CD4-positive, alpha-beta T cell treated with Interleukin-4 for 4 hours (primary cell): ENCODE data around the gene OVOL2.
"Not testable (repeated sequence)": the region's sequence is repeated elsewhere in the genome, so short reads cannot be mapped to it uniquely, and the experiment has no call there.

Experiments used
- DNase-seq: peaks from one replicate; pipeline ENCODE4 v3.0.0-alpha.2; 2020

The OVOL2 gene

DNA sequence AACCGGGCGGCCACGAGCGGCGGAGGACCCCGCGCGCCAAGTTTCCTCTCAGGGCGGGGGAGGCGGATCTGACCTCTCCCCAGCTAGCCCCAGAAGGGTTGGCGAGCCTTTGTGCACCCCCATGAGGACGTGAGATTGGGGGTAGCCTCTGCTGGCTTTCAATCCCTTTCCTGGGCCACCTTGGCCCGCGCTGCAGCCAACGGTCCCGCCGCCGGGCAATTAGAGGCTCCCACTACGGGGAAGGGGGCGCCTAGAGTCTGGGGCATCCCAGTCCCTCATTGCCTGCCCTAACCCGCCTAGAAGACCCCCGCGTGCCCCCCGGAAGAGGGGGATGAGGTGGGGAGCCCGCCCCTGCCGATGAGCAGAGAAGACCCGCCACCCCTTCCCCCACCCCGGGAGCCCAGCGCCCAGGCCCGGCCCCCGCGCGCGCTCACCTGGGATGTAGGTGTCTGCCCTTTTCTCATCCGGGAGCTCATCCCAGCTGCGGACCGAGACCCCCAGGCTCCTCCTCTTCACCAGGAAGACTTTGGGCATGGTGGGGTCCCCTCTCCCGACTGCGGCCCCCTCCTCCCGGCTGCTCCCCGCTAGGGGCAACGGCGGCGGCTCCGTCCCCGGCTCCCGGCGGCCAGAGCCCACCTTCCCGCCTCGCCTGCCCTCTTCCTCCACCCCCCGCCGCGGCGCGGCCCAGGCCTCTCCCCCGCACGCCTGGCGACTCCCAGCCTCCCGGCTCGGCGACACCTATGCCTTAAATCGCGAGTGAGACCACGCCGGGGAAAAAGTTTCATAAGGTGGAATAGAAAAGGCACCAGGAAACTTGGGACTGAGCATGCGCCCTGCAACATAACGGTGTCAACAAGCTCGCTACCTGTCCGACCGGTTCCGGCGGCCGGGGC lies at the start of gene OVOL2:
Gene OVOL2, minus strand, starts transcription at position 816 of the 893 bp plus-strand sequence. Its CDS starts 282 bp downstream, at position 534.
- DNase-seq, result no peak

DNA sequence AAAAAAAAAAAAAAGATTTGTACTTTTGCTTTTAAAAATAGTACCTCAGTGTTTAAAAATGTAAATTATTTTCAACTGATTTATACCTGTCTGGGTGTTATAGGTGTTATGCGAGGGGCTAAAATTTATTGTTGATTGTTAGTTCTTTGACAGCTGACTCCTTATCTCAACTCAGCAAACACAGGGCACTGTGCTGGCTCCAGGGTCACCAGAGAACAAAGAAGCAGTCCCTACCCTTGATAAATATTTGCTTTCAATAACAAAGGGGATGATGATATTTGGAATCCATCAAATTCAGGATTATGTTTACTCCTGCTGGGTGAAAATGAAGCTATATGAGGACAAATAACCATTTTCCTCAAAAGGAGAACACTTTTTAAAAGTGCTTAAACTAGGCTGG lies 45.8 kb upstream of the OVOL2 start:
- DNase-seq, result no peak

DNA sequence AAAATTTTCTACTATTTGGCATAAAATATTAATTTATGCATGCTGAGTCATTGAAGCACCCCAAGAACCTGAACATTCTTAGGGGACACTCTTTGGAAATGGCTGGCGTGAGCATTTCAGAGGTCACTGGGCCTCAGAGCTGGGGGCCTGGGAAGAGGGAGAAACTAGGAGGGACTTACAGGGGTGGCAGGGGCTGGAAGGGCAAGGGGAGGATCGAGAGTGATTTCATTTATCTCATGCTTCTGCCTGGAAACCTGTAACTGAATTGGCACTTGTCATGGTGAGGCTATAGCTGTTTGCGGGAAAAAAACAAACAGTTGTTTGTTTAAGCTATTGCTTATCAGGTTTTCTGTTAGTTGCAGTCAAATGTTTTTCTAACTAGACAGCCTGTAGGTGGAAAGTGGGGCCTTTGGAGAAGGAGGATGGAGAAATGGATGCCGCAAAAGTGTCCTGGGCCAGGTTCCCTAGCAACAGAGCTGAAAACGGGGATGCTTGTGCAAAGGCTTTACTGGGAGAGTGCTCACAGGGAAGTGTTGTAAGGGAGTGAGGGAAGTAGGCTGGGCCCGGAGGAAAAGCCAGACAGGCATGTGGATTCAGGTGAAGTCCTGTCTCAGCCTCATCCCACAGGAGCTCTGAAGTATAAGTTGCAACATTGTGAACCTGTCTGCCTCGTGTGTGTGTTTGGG lies 43.6 kb upstream of the OVOL2 start:
- DNase-seq, result no peak

- not testable (repeated sequence) for DNase-seq
These were observed 42.9 kb upstream of the OVOL2 start for GRCh38 chr20:18100569-18100968.

GRCh38 chr20:18094191-18094590 lies 36.5 kb upstream of the OVOL2 start:
- DNase-seq, result no peak

DNA sequence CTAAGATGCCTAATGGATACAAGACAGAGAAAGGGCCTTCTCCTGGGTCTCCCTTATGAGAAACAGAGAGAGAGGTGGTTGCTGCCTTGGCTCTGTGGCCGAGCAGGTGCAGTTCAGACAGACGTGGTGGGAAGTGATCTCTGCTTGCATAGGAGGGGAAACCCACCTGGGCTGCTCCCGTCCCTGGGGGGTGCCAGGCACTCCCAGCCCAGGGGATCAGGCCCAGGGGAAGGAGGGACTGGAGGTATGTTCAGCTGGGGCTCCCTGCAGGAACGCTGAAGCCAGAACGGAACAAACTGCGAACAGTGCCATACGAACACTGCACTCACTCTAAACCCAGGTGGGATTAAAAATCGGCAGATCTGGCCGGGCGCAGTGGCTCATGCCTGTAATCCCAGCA lies 35.7 kb upstream of the OVOL2 start:
- no peak for DNase-seq

GRCh38 chr20:18092890-18093289 lies 35.2 kb upstream of the OVOL2 start:
- no peak for DNase-seq

DNA sequence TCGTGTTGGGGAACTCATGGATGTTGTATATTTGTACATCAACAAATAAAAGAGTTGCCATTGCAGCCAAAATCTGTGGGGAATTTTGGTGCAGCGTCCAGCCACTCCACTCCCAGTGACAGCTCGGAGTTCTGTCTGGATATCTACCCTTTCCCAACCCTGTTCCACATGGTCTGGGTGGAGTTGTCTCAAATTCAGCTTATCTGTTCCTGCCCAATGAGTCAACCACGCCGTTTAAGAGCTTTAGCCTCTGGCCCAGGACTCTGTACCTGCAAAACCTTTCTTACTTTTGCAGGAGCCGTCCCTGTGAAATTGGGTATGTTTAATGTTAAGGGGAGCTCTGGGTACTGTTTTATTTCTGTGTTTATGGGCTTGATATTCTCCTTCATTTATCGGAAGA lies 33.9 kb upstream of the OVOL2 start:
- DNase-seq, result no peak

GRCh38 chr20:18090477-18090876 lies 32.8 kb upstream of the OVOL2 start:
- no peak for DNase-seq

GRCh38 chr20:18090044-18090443 lies 32.3 kb upstream of the OVOL2 start:
- no peak for DNase-seq

DNA sequence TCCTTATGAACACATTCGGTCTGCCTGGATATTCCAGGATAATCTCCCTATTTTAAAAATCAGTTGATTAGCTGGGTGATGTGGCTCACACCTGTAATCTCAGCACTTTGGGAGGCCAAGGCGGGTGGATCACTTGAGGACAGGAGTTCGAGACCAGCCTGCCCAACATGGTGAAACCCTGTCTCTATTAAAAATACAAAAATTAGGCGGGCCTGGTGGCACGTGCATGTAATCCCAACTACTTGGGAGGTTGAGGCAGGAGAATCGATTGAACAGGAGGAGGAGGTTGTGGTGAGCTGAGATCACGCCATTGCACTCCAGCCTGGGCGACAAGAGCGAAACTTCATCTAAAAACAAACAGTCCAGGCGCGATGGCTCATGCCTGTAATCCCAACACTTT lies 31.1 kb upstream of the OVOL2 start:
- DNase-seq, result not testable (repeated sequence)

DNA sequence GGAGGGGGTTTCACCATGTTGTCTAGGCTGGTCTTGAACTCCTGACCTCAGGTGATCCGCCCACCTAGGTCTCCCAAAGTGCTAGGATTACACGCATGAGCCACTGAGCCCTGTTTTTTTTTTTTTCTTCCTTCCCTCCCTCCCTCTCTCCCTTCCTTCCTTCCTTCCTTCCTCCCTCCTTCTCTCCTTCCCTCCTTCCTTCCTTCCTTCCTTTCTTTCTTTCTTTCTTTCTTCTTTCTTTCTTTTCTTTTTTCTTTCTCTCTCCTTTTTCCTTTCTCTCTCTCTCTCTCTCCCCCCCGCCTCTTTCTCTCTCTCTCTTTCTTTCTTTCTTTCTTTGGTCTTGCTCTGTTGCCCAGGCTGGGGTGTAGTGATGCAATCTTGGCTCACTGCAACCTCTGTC lies 30.6 kb upstream of the OVOL2 start:
- DNase-seq, result not testable (repeated sequence)

DNA sequence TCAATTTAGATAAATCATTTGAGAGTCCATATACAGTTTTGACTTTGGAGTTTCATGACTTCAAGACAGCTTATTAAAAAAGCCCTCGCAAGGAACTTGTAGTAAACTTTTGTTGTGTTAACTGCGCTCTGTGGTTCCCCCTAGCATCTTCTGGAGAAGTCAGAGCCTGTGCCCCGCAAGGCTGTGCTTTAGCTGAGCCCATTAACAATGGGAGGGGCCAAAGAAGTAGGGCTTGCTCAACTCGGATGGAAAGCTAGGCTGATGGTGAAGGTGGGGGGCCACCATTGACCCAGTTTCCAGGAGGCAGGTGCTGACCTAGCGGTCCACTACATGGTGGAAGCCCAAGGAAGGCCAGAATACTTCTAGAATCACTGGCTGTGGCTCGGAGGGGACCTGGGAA lies 29.3 kb upstream of the OVOL2 start:
- DNase-seq, result no peak

DNA sequence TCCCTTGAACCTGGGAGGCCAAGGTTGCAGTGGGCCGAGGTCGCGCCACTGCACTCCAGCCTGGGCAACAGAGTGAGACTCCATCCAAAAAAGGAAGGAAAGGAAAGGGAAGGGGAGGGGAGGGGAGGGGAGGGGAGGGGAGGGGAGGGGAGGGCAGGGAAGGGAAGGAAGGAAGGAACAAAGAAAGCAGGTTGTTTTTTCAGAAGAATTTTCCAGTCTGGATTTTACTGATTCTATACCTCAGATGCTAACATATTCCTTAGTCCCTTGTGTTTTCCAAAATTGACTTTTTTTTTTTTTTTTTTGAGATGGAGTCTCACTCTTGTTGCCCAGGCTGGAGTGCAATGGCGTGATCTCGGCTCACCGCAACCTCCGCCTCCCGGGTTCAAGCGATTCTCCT lies 23.1 kb upstream of the OVOL2 start:
- not testable (repeated sequence) for DNase-seq

DNA sequence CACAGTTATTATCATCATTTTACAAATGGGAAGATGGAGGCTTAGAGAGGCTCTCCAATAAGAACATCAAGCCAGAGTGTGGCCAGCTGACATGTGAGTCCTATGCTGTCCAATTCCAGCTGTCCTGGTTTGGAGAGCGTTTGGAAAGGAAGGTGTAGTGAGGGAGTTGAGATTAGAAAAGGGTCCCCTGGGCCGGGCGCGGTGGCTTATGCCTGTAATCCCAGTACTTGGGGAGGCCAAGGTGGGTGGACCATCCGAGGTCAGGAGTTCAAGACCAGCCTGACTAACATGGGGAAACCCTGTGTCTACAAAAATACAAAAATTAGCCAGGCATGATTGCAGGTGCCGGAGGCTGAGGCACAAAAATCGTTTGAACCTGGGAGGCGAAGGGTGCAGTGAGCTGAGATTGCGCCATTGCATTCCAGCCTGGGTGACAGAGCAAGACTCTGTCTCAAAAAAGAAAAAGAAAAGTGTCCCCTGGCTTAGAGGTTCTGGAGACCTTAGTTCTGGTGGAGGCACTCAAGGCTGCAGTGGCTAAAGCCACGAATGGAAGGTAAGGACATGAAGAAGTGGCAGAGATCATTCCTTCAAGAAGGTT lies 22.1 kb upstream of the OVOL2 start:
- no peak for DNase-seq

DNA sequence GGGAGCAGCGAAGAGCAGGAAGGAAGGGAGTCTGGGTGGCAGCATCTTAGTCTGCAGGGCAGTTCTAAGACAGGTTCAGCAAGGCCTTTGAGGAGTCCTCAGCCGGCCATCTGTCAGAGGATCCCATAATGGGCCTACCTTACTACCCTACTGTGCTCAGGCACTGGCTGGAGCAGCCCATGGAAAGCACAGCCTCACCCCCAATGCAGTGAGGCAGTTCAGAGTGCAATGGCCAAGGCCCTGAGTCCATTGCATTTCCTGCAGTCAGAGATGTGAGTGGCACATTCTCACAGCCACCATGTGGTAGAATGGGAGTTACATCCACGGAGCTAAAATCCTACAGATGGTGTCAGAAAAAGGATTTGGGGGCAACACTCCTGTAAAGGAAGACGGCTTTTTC lies 19.4 kb upstream of the OVOL2 start:
- no peak for DNase-seq

DNA sequence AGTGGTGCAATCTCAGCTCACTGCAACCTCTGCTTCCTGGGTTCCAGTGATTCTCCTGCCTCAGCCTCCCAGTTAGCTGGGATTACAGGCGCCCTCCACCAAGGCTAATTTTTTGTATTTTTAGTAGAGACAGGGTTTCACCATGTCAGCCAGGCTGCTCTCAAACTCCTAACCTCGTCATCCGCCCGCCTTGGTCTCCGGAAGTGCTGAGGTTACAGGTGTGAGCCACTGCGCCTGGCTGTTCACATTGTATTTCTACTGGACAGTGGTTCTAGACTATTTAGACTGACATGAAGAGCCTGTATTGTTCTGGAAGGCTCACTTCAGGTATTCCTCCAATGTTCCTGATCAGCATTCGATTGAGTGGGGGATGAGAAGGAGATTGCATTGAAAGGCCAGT lies 14.8 kb upstream of the OVOL2 start:
- no peak for DNase-seq

GRCh38 chr20:18066421-18067333 lies 9.0 kb upstream of the OVOL2 start:
- DNase-seq, result no peak

- DNase-seq, result no peak
These were observed 6.0 kb upstream of the OVOL2 start for GRCh38 chr20:18063676-18064075.

- DNase-seq, result no peak
These were observed 1.9 kb upstream of the OVOL2 start for GRCh38 chr20:18059603-18060002.

DNA sequence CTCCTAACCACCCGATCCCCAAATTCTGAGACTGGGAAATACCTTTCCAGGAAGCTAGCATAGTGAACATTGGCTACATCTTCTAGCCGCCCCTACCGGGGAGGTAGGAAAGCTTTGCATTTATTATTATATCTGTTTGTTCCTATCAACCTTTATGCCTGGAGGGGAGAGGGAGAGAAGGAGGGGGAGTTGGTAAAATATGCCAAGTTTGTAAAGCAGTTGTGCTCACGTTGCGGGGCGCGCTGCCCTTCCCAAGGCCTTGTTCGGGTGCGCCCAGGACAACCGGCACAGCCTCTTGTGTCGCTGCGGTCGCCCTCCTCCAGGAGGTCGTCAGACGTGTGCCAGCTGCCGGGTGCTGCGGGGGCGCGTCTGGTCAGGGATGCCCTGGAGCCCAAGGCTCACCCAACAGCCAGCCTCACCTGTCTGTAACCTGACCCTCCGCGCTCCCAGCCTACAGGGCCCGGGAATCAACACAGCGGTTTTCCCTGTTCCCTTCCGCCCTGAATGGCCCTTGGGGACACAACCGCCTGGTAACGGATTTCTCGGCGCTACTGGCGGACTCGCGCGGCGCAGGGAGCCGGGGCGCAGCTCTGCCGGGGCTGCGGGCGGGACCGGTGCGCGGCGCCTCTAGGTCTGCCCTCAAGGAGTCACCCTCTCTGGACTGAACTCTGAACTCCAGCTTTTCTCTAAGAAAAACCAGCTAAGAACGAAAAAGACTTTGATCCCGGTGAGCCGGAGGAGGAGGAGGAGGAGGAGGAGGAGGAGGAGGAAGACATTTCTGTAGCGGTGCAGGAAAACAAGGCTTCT lies 1.1 kb upstream of the OVOL2 start:
- DNase-seq, result no peak

- DNase-seq, result no peak
These were observed 256 bp upstream of the OVOL2 start for GRCh38 chr20:18057994-18058349.
